SK-N-SH (cell line): Measurements from ENCODE around the gene ZNF521. TPM values are rescaled to one million over a fixed set of nuclear protein-coding genes. Genes with fewer than 3 reads are reported as not detected.

Source experiments
- CTCF ChIA-PET: fragments of 300-600, 350-600 bp; formaldehyde crosslinking; extraction: SDS; loops from one replicate; lab custom pipeline; 2021; lab: Yijun Ruan, JAX
- POLR2A ChIA-PET: fragments of 350-600 bp; sonication (Branson Sonifier 250); formaldehyde crosslinking; extraction: SDS; loops from one replicate; lab custom pipeline; 2020; ENCODE audit warnings: antibody characterized with exemption, inconsistent platforms; lab: Yijun Ruan, JAX
- DNase-seq: peaks from one replicate; pipeline ENCODE4 v3.0.0; 2012
- H2AFZ ChIP-seq: fragments of 200-600 bp; sonication (generic); 2 replicates; pipeline ENCODE4 v1.8.1; 2016; ENCODE audit warnings: antibody characterized with exemption, mild to moderate bottlenecking, low read depth
- H3F3A ChIP-seq: fragments of 200-600 bp; sonication (generic); replicated peaks from 2 replicates; pipeline ENCODE3; 2016; ENCODE audit warnings: antibody characterized with exemption, mild to moderate bottlenecking; ENCODE audit not compliant: insufficient read depth
- H3K27ac ChIP-seq, 2 experiments: fragments of 200-500 bp in 1 of 2; fragments of 200-600 bp in 1 of 2; sonication (Bioruptor generic) in 1 of 2; sonication (generic), shearing (Covaris generic) in 1 of 2; 2 replicates each; pipeline versions ENCODE4 v1.5.1 to v1.6.1; 2014 to 2016; ENCODE audit warnings: low read depth in 2 of 2, inconsistent platforms in 1 of 2, low read length in 1 of 2, mild to moderate bottlenecking in 1 of 2, mixed read lengths in 1 of 2
- H3K27me3 ChIP-seq: fragments of 200-600 bp; sonication (generic), shearing (Covaris generic); 2 replicates; pipeline ENCODE4 v1.6.1; 2016; ENCODE audit warnings: mixed run types; ENCODE audit not compliant: insufficient read depth
- H3K36me3 ChIP-seq, 2 experiments: fragments of 200-500 bp in 1 of 2; fragments of 200-600 bp in 1 of 2; sonication (Bioruptor generic) in 1 of 2; sonication (generic) in 1 of 2; replicated peaks in 1 of 2; 2 replicates each; pipeline versions ENCODE3 to v1.5.1; 2014 to 2016; ENCODE audit warnings: low read length in 1 of 2, mild to moderate bottlenecking in 1 of 2; ENCODE audit not compliant: insufficient read depth in 2 of 2, control insufficient read depth in 1 of 2
- H3K4me1 ChIP-seq, 2 experiments: fragments of 200-500 bp in 1 of 2; fragments of 200-600 bp in 1 of 2; sonication (Bioruptor generic) in 1 of 2; sonication (generic), shearing (Covaris generic) in 1 of 2; 2 replicates each; pipeline versions ENCODE4 v1.5.1 to v1.6.1; 2014 to 2016; ENCODE audit warnings: low read depth in 1 of 2, low read length in 1 of 2, mixed run types in 1 of 2; ENCODE audit not compliant: insufficient read depth in 2 of 2, control insufficient read depth in 1 of 2
- H3K4me2 ChIP-seq: fragments of 200-600 bp; sonication (generic), shearing (Covaris generic); 2 replicates; pipeline ENCODE4 v1.6.1; 2017; ENCODE audit warnings: mixed run types
- H3K4me3 ChIP-seq, 2 experiments: fragments of 200-500 bp in 1 of 2; fragments of 200-600 bp in 1 of 2; sonication (Bioruptor generic) in 1 of 2; sonication (generic), shearing (Covaris generic) in 1 of 2; 2 replicates each; pipeline versions ENCODE4 v1.5.1 to v1.8.1; 2014 to 2016; ENCODE audit warnings: low read depth in 2 of 2, inconsistent platforms in 1 of 2, low read length in 1 of 2, mild to moderate bottlenecking in 1 of 2, mixed read lengths in 1 of 2, moderate library complexity in 1 of 2
- H3K79me2 ChIP-seq: fragments of 200-600 bp; sonication (generic); 2 replicates; pipeline ENCODE4 v1.8.1; 2017; ENCODE audit warnings: mild to moderate bottlenecking; ENCODE audit not compliant: insufficient read depth
- H3K9ac ChIP-seq: fragments of 200-600 bp; sonication (generic); 2 replicates; pipeline ENCODE4 v1.6.1; 2017; ENCODE audit warnings: mixed run types
- H3K9me2 ChIP-seq: fragments of 200-600 bp; sonication (generic); 2 replicates; pipeline ENCODE4 v1.6.1; 2017; ENCODE audit warnings: mixed run types
- H3K9me3 ChIP-seq: fragments of 200-600 bp; sonication (generic); 2 replicates; pipeline ENCODE4 v1.6.1; 2017; ENCODE audit warnings: mixed run types, mild to moderate bottlenecking, moderate library complexity
- H4K20me1 ChIP-seq: fragments of 200-600 bp; sonication (generic); 2 replicates; pipeline ENCODE4 v1.6.1; 2017; ENCODE audit warnings: mild to moderate bottlenecking, mixed run types; ENCODE audit not compliant: insufficient read depth
- CTCF ChIP-seq: fragments of 200-600 bp; sonication (generic); IDR thresholded peaks from 2 replicates; pipeline ENCODE4 v1.6.1; 2017; ENCODE audit warnings: antibody characterized with exemption, mild to moderate bottlenecking, moderate library complexity
- ELF1 ChIP-seq: IDR thresholded peaks from 2 replicates; pipeline ENCODE4 v1.4.0; 2012
- EZH2phosphoT487 ChIP-seq: fragments of 200-600 bp; sonication (generic); IDR thresholded peaks from 2 replicates; pipeline ENCODE4 v1.6.1; 2017; ENCODE audit warnings: low read depth, mixed run types, mild to moderate bottlenecking, antibody characterized with exemption, moderate library complexity, borderline replicate concordance
- FOXJ3 ChIP-seq: sonication (generic); formaldehyde crosslinking; IDR thresholded peaks from 2 replicates; pipeline ENCODE4 v1.5.1; 2020; ENCODE audit warnings: mild to moderate bottlenecking, missing genetic modification reagents
- GABPA ChIP-seq: IDR thresholded peaks from 2 replicates; pipeline ENCODE4 v1.4.0; 2012; ENCODE audit warnings: low read depth, mild to moderate bottlenecking
- GATA2 ChIP-seq: sonication (generic); formaldehyde crosslinking; IDR thresholded peaks from 2 replicates; pipeline ENCODE4 v1.5.0; 2020; ENCODE audit warnings: mild to moderate bottlenecking, missing genetic modification reagents
- JUND ChIP-seq: IDR thresholded peaks from 2 replicates; pipeline ENCODE4 v1.4.0; 2012
- MAX ChIP-seq: IDR thresholded peaks from 2 replicates; pipeline ENCODE4 v1.4.0; 2012; ENCODE audit warnings: low read depth
- MEF2A ChIP-seq: IDR thresholded peaks from 2 replicates; pipeline ENCODE4 v1.4.0; 2012; ENCODE audit warnings: low read depth, borderline replicate concordance
- MXI1 ChIP-seq: IDR thresholded peaks from 2 replicates; pipeline ENCODE4 v1.6.1; 2012; ENCODE audit warnings: mild to moderate bottlenecking, low read depth, low read length, improper control_type of control experiment
- NFIC ChIP-seq: IDR thresholded peaks from 2 replicates; pipeline ENCODE4 v1.4.0; 2012; ENCODE audit warnings: borderline replicate concordance
- PBX3 ChIP-seq: IDR thresholded peaks from 2 replicates; pipeline ENCODE4; 2012
- RAD21 ChIP-seq: IDR thresholded peaks from 2 replicates; pipeline ENCODE4 v1.6.1; 2012; ENCODE audit warnings: mild to moderate bottlenecking, low read length
- RFX5 ChIP-seq: IDR thresholded peaks from 2 replicates; pipeline ENCODE4 v1.6.1; 2012; ENCODE audit warnings: mild to moderate bottlenecking, improper control_type of control experiment, low read length
- RXRA ChIP-seq: IDR thresholded peaks from 2 replicates; pipeline ENCODE4 v1.4.0; 2012; ENCODE audit warnings: low read depth, mild to moderate bottlenecking, borderline replicate concordance
- SMC3 ChIP-seq: IDR thresholded peaks from 2 replicates; pipeline ENCODE4 v1.6.1; 2012; ENCODE audit warnings: low read depth, low read length, improper control_type of control experiment
- TEAD4 ChIP-seq: IDR thresholded peaks from 2 replicates; pipeline ENCODE4 v1.4.0; 2012; ENCODE audit warnings: mild to moderate bottlenecking, borderline replicate concordance; ENCODE audit not compliant: insufficient read depth
- USF1 ChIP-seq: IDR thresholded peaks from 2 replicates; pipeline ENCODE4 v1.4.0; 2012; ENCODE audit warnings: low read depth, borderline replicate concordance
- USF2 ChIP-seq: fragments of 150-350 bp; IDR thresholded peaks from 2 replicates; pipeline ENCODE4 v1.6.1; 2017; ENCODE audit warnings: antibody characterized with exemption, low read length, low read depth, borderline replicate concordance
- ZBTB33 ChIP-seq: IDR thresholded peaks from 2 replicates; pipeline ENCODE4 v1.4.0; 2012; ENCODE audit warnings: low read depth, borderline replicate concordance
- WGBS: methylation state at CpG from one replicate; pipeline ENCODE4 v1.1.6; 2017; ENCODE audit warnings: low lambda C conversion rate; 5-methylcytosine and 5-hydroxymethylcytosine counted together
- polyA plus RNA-seq, 3 experiments: library from polyadenylated mRNA; depleted of rRNA; stranded (reverse); fragments of >200 nt; gene quantifications; 2 replicates each; pipeline ENCODE4 v1.2.3, GENCODE V29; 2012

ZNF521 gene
- polyA plus RNA-seq, 1 of the 3 experiments (the other 2 are of a cell fraction): 14.1 TPM

- no peak for DNase-seq
- H4K20me1 ChIP-seq: no peaks in the 10 kb centered on the region
- H3K9ac ChIP-seq: no peak overlapping the region
- TF ChIP-seq GATA2 (CRISPR knock-in tag) (no peak), SMC3 (no peak), MAX (no peak), MXI1 (no peak), ELF1 (no peak), USF2 (no peak), JUND (no peak), NFIC (no peak), RFX5 (no peak), MEF2A (no peak), RXRA (no peak), USF1 (no peak), RAD21 (no peak), PBX3 (no peak)
- peaks cover 3% of the 10 kb centered on the region; the same call in 1 of the 2 replicates for H3K9me2 ChIP-seq
- ChIA-PET POLR2A (no interaction called here), CTCF (interaction anchor here (1.0 to 1.4 kb wide), 3 partner anchors 9 to 20 kb away, joined by 3 to 4 read pairs (median 3); no protein-coding TSS in a partner anchor)
- H3K4me1 ChIP-seq: peaks cover 0 to 4% of the 10 kb centered on the region in 2 experiments; a peak in 1 of 4 replicates
- H3K4me3 ChIP-seq: no peak overlapping the region
- no peak overlapping the region for H3K27ac ChIP-seq
- no peaks in the 10 kb centered on the region for H3F3A ChIP-seq
- H2AFZ ChIP-seq: no peak overlapping the region
- WGBS: 76% methylated on average over 3 of the region's 3 CpGs
- no peaks in the 10 kb centered on the region for H3K79me2 ChIP-seq
- no peaks in the 10 kb centered on the region for H3K36me3 ChIP-seq
- no peak overlapping the region for H3K4me2 ChIP-seq
- H3K27me3 ChIP-seq: no peaks in the 10 kb centered on the region
- H3K9me3 ChIP-seq: no peaks in the 10 kb centered on the region
These were observed 112.8 kb downstream of the ZNF521 start for GRCh38 chr18:25239151-25239550.

- Histone ChIP-seq H3K36me3 (no peaks in the 10 kb centered on the region), H2AFZ (no peak overlapping the region), H3K9me2 (peaks cover 3% of the 10 kb centered on the region; the same call in 1 of the 2 replicates), H3K79me2 (no peaks in the 10 kb centered on the region), H3K4me3 (no peak overlapping the region), H3K4me2 (no peak overlapping the region), H3F3A (no peaks in the 10 kb centered on the region), H3K27me3 (no peaks in the 10 kb centered on the region), H3K27ac (no peak overlapping the region), H3K9ac (no peak overlapping the region), H3K9me3 (no peaks in the 10 kb centered on the region), H3K4me1 (peaks cover 0 to 4% of the 10 kb centered on the region in 2 experiments; a peak in 1 of 4 replicates), H4K20me1 (no peaks in the 10 kb centered on the region)
- no peak for DNase-seq
- CTCF ChIA-PET: interaction anchor here (0.6 to 1.2 kb wide), 2 partner anchors 9 to 62 kb away, joined by 3 read pairs; no protein-coding TSS in a partner anchor
- POLR2A ChIA-PET: no interaction called here
- WGBS: 87% methylated on average over 3 of the region's 3 CpGs
- TF ChIP-seq EZH2phosphoT487 (no peak), CTCF (no peak), TEAD4 (no peak), FOXJ3 (CRISPR knock-in tag) (no peak), SMC3 (no peak), ZBTB33 (no peak), USF1 (no peak), MXI1 (no peak), GABPA (no peak)
These were observed 114.2 kb downstream of the ZNF521 start for GRCh38 chr18:25237571-25238267.
